ENCODE data around the gene DLX1.

GRCh38 chr2:172073518-172073917 is 11.8 kb upstream of the DLX1 start:
- no peak for TF ChIP-seq POLR2A (IDR thresholded peaks at IDR 0.05)
- no peak for TF ChIP-seq CTCF (IDR thresholded peaks at IDR 0.05)
- TF ChIP-seq POLR2AphosphoS5 (IDR thresholded peaks at IDR 0.05): no peak
